ENCODE results near the gene CDX1.

Gene CDX1

GRCh38 chr5:150166650-150167511, at the start of gene CDX1:
Gene CDX1, plus strand, starts transcription at chr5:150166778. Its CDS starts 99 bp downstream, at chr5:150166877.
- no peak for DNase-seq

- DNase-seq: no peak
These were observed 48.5 kb upstream of the CDX1 start for GRCh38 chr5:150117945-150118560.

GRCh38 chr5:150118561-150119229, 47.9 kb upstream of the CDX1 start:
- no peak for DNase-seq

- DNase-seq: no peak
These were observed 47.0 kb upstream of the CDX1 start for GRCh38 chr5:150119421-150120061.

- DNase-seq: no peak
These were observed 46.5 kb upstream of the CDX1 start for GRCh38 chr5:150120062-150120441.

- DNase-seq: no peak
These were observed 45.7 kb upstream of the CDX1 start for GRCh38 chr5:150120617-150121447.

- DNase-seq: no peak
These were observed 45.0 kb upstream of the CDX1 start for GRCh38 chr5:150121448-150122157.

GRCh38 chr5:150122158-150122510, 44.4 kb upstream of the CDX1 start:
- peak; percentile 25 for DNase-seq

GRCh38 chr5:150122536-150123481, 43.8 kb upstream of the CDX1 start:
- DNase-seq: no peak

- no peak for DNase-seq
These were observed 43.0 kb upstream of the CDX1 start for GRCh38 chr5:150123542-150123941.

- no peak for DNase-seq
These were observed 42.4 kb upstream of the CDX1 start for GRCh38 chr5:150124111-150124557.

- DNase-seq: no peak
These were observed 42.0 kb upstream of the CDX1 start for GRCh38 chr5:150124596-150124995.

- DNase-seq: no peak
These were observed 41.2 kb upstream of the CDX1 start for GRCh38 chr5:150125334-150125733.

- DNase-seq: no peak
These were observed 40.2 kb upstream of the CDX1 start for GRCh38 chr5:150126199-150126920.

- DNase-seq: no peak
These were observed 39.7 kb upstream of the CDX1 start for GRCh38 chr5:150126921-150127265.

- no peak for DNase-seq
These were observed 37.1 kb upstream of the CDX1 start for GRCh38 chr5:150129454-150129812.

GRCh38 chr5:150129813-150130492, 36.6 kb upstream of the CDX1 start:
- peak; percentile 74 for DNase-seq

GRCh38 chr5:150130493-150130922, 36.1 kb upstream of the CDX1 start:
- DNase-seq: no peak

- DNase-seq: no peak
These were observed 35.1 kb upstream of the CDX1 start for GRCh38 chr5:150131461-150131860.
